Stimulated activated CD4-positive, alpha-beta T cell treated with anti-CD3 and anti-CD28 coated beads, TNF-alpha, amount 100 ng/mL, for 4 hours (primary cell): ENCODE data around the gene SPTB.

Experiments
- DNase-seq, 3 experiments: peaks; one replicate each; pipeline ENCODE4 v3.0.0-alpha.2; 2020; ENCODE audit warnings: low read depth in 3 of 3

SPTB gene

GRCh38 chr14:64711039-64711438, 168.7 kb downstream of the SPTB start:
- no peak for DNase-seq

GRCh38 chr14:64709126-64709525, 170.6 kb downstream of the SPTB start:
- DNase-seq: no peak

GRCh38 chr14:64708148-64709004, 171.3 kb downstream of the SPTB start:
- DNase-seq: no peak

- DNase-seq: no peak
These were observed 172.0 kb downstream of the SPTB start for GRCh38 chr14:64707661-64708060.

- no peak for DNase-seq
These were observed 173.0 kb downstream of the SPTB start for GRCh38 chr14:64706593-64707193.

DNA sequence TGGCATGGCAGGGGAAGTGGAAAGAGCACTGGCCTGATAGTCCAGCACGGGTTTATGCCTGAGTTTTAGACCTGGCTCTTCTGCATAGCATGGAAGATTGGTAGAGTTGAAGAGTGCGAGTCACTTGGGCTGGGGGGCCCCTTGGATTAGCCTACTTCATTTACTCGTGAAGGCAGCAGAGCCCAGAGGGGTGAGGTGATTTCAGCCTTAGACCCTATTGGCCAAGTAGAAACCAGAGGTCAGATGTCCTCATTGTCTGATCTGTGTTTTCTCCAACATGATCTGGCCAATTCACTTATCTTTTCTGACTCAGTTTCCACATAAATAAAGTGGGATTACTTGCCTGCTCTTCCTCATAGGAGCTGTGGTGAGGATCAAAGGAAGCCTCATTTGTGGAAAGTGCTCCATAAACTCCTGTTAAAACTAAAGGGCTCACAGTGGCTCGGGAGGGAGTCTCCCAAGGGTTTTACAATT, 173.6 kb downstream of the SPTB start:
- no peak for DNase-seq

DNA sequence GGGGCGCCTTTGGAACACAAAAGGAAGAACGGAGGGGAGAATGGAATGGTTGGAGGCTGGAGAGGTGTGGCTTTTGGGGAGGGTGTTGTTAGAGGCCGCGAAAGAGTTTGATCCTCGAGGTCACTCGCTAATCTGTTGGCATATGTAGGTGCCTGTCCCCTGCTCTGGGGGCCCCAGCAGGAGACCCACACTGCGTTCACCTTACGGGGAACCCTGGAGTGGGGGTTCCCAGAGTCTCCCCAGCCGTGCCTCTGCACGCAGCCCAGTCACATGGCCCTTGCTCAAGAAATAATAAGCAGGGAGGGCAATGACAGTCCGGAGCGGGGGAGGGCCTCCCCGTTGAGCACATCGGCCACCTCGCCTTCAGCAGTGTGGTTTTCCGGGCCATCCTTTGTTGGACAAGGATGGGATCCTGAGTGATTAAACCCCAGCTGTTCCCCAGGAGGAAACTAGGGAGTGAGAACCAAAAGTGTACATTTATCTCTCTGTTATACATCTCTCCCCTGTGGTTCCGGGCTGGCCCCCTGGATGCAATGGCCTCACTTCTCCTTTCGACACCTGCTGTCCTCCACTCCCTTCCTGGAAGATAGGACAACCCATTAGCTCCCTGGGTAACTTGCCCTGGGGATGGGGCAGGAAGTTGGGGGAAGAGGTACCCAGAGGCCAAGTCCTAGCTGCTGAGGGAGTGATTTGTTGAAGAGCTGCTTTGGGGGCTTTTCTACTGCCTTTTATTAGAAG, 174.2 kb downstream of the SPTB start:
- DNase-seq: no peak

GRCh38 chr14:64704743-64705380, 174.8 kb downstream of the SPTB start:
- no peak for DNase-seq

- no peak for DNase-seq
These were observed 175.5 kb downstream of the SPTB start, which contains the start of gene PLEKHG3 for GRCh38 chr14:64704143-64704742. PLEKHG3 (plus strand) TSS chr14:64704424; CDS start chr14:64727632, 23,208 bp downstream.

GRCh38 chr14:64703395-64704142, 176.1 kb downstream of the SPTB start:
- no peak for DNase-seq

GRCh38 chr14:64702493-64703394, 177.0 kb downstream of the SPTB start:
- DNase-seq: no peak

DNA sequence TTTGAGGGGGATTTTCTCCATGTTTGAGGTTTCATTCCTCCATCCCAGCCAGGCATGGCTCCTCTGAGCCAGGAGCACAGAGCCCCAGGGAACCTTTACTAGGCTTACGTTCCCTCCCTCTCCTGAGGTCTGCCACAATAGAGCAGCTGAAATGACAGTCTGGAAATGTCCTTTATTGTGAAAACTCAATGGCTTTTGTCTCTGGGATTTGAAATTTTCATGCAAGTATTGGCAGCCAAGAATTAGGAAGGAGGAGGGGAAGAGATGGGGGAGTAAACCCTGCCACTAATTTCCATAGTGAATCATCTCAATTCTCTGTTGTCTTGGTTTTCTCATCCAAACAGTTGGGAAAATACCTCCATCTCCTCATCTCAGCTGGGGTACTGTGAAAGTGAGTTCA, 178.0 kb downstream of the SPTB start:
- DNase-seq: no peak

DNA sequence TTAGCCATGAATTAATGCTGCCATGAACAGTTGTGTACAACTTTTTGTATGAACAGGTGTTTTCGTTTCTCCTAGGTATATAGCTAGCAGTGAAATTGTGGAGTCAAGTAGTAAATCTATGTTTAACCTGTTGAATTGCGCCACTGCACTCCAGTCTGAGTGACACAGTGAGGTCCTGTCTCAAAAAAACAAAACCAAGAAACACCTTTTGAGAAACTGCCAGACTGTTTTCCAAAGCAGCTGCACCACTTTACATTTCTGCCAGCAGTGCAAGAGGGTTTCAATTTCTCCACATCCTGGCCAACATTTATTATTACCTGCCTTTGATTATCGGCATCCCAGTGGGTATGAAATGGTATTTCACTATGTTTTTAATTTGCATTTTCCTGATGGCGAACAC, 178.8 kb downstream of the SPTB start:
- no peak for DNase-seq

- DNase-seq: no peak
These were observed 179.4 kb downstream of the SPTB start for GRCh38 chr14:64700290-64700689.

- DNase-seq: no peak
These were observed 180.8 kb downstream of the SPTB start for GRCh38 chr14:64698903-64699302.

DNA sequence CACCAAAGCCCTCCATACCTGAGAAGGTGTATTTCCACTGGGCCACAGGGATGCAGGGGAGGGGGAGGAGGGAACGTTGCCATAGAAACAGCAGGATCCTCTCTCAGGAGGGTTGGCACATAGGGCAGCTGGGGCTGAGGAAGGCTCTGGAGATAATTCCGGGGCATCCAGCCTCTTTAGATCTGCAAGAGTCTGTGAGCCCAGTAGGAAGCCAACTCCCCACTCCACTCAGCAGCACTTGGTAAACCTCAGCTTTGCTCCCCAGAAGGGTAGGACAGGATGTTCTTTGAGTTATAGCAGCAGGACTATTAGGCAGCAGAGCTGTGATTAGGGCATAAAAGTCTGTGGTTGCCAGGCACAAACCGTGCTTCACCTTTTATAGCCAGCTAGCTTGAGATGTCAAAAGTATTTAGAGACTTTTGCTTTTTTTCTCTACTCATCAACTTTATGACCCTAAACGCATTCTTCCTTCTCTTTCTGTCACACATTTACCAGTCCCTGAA, 183.3 kb downstream of the SPTB start:
- no peak for DNase-seq
